HEK293 (cell line): ENCODE results near the gene SLC28A1.

ENCODE experiments used
- CTCF ChIA-PET: fragments of 350-600 bp; formaldehyde crosslinking; extraction: SDS; loops from one replicate; lab custom pipeline; 2021; ENCODE audit warnings: antibody characterized with exemption; lab: Yijun Ruan, JAX
- POLR2A ChIA-PET: fragments of 300-600 bp; formaldehyde crosslinking; extraction: SDS; loops from one replicate; lab custom pipeline; 2020; ENCODE audit warnings: antibody characterized with exemption, inconsistent platforms; lab: Yijun Ruan, JAX
- H3K27ac ChIP-seq: fragments of 200-500 bp; sonication (Bioruptor generic); 2 replicates; pipeline ENCODE4 v1.5.1; 2014; ENCODE audit warnings: low read depth, low read length, control low read depth, inconsistent platforms; ENCODE audit errors: extremely low read depth
- H3K36me3 ChIP-seq, 2 experiments: fragments of 200-500 bp in 1 of 2; sonication (Bioruptor generic) in 1 of 2; 1 replicate in 1 of 2; 2 replicates in 1 of 2; pipeline ENCODE4 v1.5.1; 2014 to 2017; ENCODE audit warnings: inconsistent platforms in 2 of 2, low read length in 2 of 2; ENCODE audit not compliant: control insufficient read depth in 2 of 2, insufficient read depth in 1 of 2
- H3K4me1 ChIP-seq: fragments of 200-500 bp; sonication (Bioruptor generic); 2 replicates; pipeline ENCODE4 v1.5.1; 2014; ENCODE audit warnings: mild to moderate bottlenecking, low read length, inconsistent platforms; ENCODE audit not compliant: control insufficient read depth, insufficient read depth
- H3K4me3 ChIP-seq: 2 replicates; pipeline ENCODE4 v1.5.1; 2011; ENCODE audit warnings: low read depth, mild to moderate bottlenecking, control low read depth, low read length, moderate library complexity
- H3K9me3 ChIP-seq: fragments of 200-500 bp; sonication (Bioruptor generic); 2 replicates; pipeline ENCODE4 v1.5.1; 2014; ENCODE audit warnings: low read depth, low read length, inconsistent platforms; ENCODE audit not compliant: control insufficient read depth, insufficient read depth
- GLIS1 ChIP-seq: fragments of 450-650 bp; formaldehyde crosslinking; IDR thresholded peaks from 2 replicates; pipeline ENCODE4 v1.5.1; 2016; ENCODE audit warnings: missing biosample characterization, missing genetic modification characterization
- KLF7 ChIP-seq: fragments of 450-650 bp; formaldehyde crosslinking; IDR thresholded peaks from 2 replicates; pipeline ENCODE4 v1.5.1; 2016; ENCODE audit warnings: missing biosample characterization, missing genetic modification characterization, borderline replicate concordance
- MZF1 ChIP-seq: fragments of 450-650 bp; formaldehyde crosslinking; IDR thresholded peaks from 2 replicates; pipeline ENCODE4 v1.5.1; 2017; ENCODE audit warnings: missing biosample characterization, missing genetic modification characterization, borderline replicate concordance
- SALL2 ChIP-seq: fragments of 450-650 bp; formaldehyde crosslinking; IDR thresholded peaks from 2 replicates; pipeline ENCODE4 v1.5.0; 2017; ENCODE audit warnings: missing biosample characterization, mild to moderate bottlenecking, missing genetic modification characterization, borderline replicate concordance
- YY1 ChIP-seq: fragments of 450-650 bp; formaldehyde crosslinking; IDR thresholded peaks from 2 replicates; pipeline ENCODE4 v1.5.1; 2018; ENCODE audit warnings: missing biosample characterization, missing genetic modification characterization
- ZBTB17 ChIP-seq: fragments of 450-650 bp; formaldehyde crosslinking; IDR thresholded peaks from 2 replicates; pipeline ENCODE4 v1.5.1; 2016; ENCODE audit warnings: missing biosample characterization, missing genetic modification characterization
- ZBTB20 ChIP-seq: fragments of 450-650 bp; formaldehyde crosslinking; IDR thresholded peaks from 2 replicates; pipeline ENCODE4 v1.5.1; 2016; ENCODE audit warnings: missing biosample characterization, missing genetic modification characterization
- ZBTB21 ChIP-seq: fragments of 450-650 bp; formaldehyde crosslinking; IDR thresholded peaks from 2 replicates; pipeline ENCODE4 v1.5.1; 2017; ENCODE audit warnings: missing biosample characterization, missing genetic modification characterization
- ZBTB44 ChIP-seq: fragments of 450-650 bp; IDR thresholded peaks from 2 replicates; pipeline ENCODE4 v1.5.1; 2018; ENCODE audit warnings: missing biosample characterization, mild to moderate bottlenecking, missing genetic modification characterization
- ZFP41 ChIP-seq: fragments of 450-650 bp; formaldehyde crosslinking; IDR thresholded peaks from 2 replicates; pipeline ENCODE4 v1.5.1; 2016; ENCODE audit warnings: missing biosample characterization, missing genetic modification characterization, borderline replicate concordance
- ZNF112 ChIP-seq: fragments of 450-650 bp; formaldehyde crosslinking; IDR thresholded peaks from 2 replicates; pipeline ENCODE4 v1.5.0; 2017; ENCODE audit warnings: missing biosample characterization, missing genetic modification characterization
- ZNF138 ChIP-seq: fragments of 450-650 bp; formaldehyde crosslinking; IDR thresholded peaks from 2 replicates; pipeline ENCODE4 v1.5.1; 2016; ENCODE audit warnings: missing biosample characterization, missing genetic modification characterization, borderline replicate concordance
- ZNF23 ChIP-seq: fragments of 450-650 bp; formaldehyde crosslinking; IDR thresholded peaks from 2 replicates; pipeline ENCODE4 v1.5.1; 2016; ENCODE audit warnings: missing biosample characterization, missing genetic modification characterization, borderline replicate concordance
- ZNF239 ChIP-seq: fragments of 450-650 bp; formaldehyde crosslinking; IDR thresholded peaks from 2 replicates; pipeline ENCODE4 v1.5.1; 2016; ENCODE audit warnings: missing biosample characterization, missing genetic modification characterization
- ZNF274 ChIP-seq, 2 experiments: fragments of 200-500 bp in 1 of 2; fragments of 450-650 bp in 1 of 2; sonication (Bioruptor generic) in 1 of 2; formaldehyde crosslinking in 1 of 2; IDR thresholded peaks; 2 replicates each; pipeline versions ENCODE4 v1.5.1 to v1.6.1; 2014 to 2016; ENCODE audit warnings: borderline replicate concordance in 1 of 2, inconsistent platforms in 1 of 2, low read length in 1 of 2, missing biosample characterization in 1 of 2, missing genetic modification characterization in 1 of 2
- ZNF398 ChIP-seq: fragments of 450-650 bp; formaldehyde crosslinking; IDR thresholded peaks from 2 replicates; pipeline ENCODE4 v1.5.1; 2017; ENCODE audit warnings: missing biosample characterization, missing genetic modification characterization
- ZNF558 ChIP-seq: fragments of 450-650 bp; formaldehyde crosslinking; IDR thresholded peaks from 2 replicates; pipeline ENCODE4 v1.5.1; 2016; ENCODE audit warnings: missing biosample characterization, missing genetic modification characterization
- ZNF639 ChIP-seq: fragments of 450-650 bp; formaldehyde crosslinking; IDR thresholded peaks from 2 replicates; pipeline ENCODE4 v1.5.1; 2016; ENCODE audit warnings: missing biosample characterization, missing genetic modification characterization
- ZNF658 ChIP-seq: fragments of 450-650 bp; formaldehyde crosslinking; IDR thresholded peaks from 2 replicates; pipeline ENCODE4; 2016; ENCODE audit warnings: missing biosample characterization, missing genetic modification characterization
- ZNF747 ChIP-seq: fragments of 450-650 bp; formaldehyde crosslinking; IDR thresholded peaks from 2 replicates; pipeline ENCODE4 v1.5.1; 2016; ENCODE audit warnings: missing biosample characterization, missing genetic modification characterization
- ZNF843 ChIP-seq: fragments of 450-650 bp; formaldehyde crosslinking; IDR thresholded peaks from 2 replicates; pipeline ENCODE4 v1.5.1; 2016; ENCODE audit warnings: missing biosample characterization, missing genetic modification characterization
- ZSCAN16 ChIP-seq: fragments of 450-650 bp; formaldehyde crosslinking; IDR thresholded peaks from 2 replicates; pipeline ENCODE4 v1.5.1; 2016; ENCODE audit warnings: missing biosample characterization, missing genetic modification characterization

Gene SLC28A1

GRCh38 chr15:84962955-84963354 lies 78.5 kb downstream of the SLC28A1 start:
- no peaks in the 10 kb centered on the region for H3K36me3 ChIP-seq
- POLR2A ChIA-PET: no interaction called here

GRCh38 chr15:84967380-84967779 lies 82.9 kb downstream of the SLC28A1 start:
- no peak for TF ChIP-seq ZNF239 (tag by site-specific recombination)
- no peak for TF ChIP-seq ZBTB21 (tag by site-specific recombination)
- no peak for TF ChIP-seq KLF7 (tag by site-specific recombination)
- TF ChIP-seq ZNF639 (tag by site-specific recombination): no peak
- TF ChIP-seq ZNF23 (tag by site-specific recombination): no peak
- TF ChIP-seq SALL2 (tag by site-specific recombination): no peak
- no peak for TF ChIP-seq ZFP41 (tag by site-specific recombination)
- no peak for TF ChIP-seq ZBTB44 (tag by site-specific recombination)
- TF ChIP-seq ZNF558 (tag by site-specific recombination): no peak
- Histone ChIP-seq H3K27ac (no peak overlapping the region), H3K4me3 (no peak overlapping the region), H3K36me3 (no peaks in the 10 kb centered on the region), H3K4me1 (no peaks in the 10 kb centered on the region), H3K9me3 (no peaks in the 10 kb centered on the region)
- ChIA-PET POLR2A (no interaction called here), CTCF (interaction anchor here (0.6 to 0.8 kb wide), 2 partner anchors 19 to 140 kb away, joined by 3 to 4 read pairs; no protein-coding TSS in a partner anchor)

More at GRCh38 chr15:84962955-84963354, 78.5 kb downstream of the SLC28A1 start:
- CTCF ChIA-PET: interaction anchor here (1.0 kb wide), 2 partner anchors 48 to 206 kb away, joined by 3 read pairs; no protein-coding TSS in a partner anchor
- TF ChIP-seq ZNF843 (no peak), YY1 (tag by site-specific recombination) (no peak), ZNF138 (tag by site-specific recombination) (no peak), ZNF274 (IDR thresholded peaks at IDR 0.05; ENCODE audit: low read length) (no peak), ZNF274 (tag by site-specific recombination; IDR thresholded peaks at IDR 0.05; ENCODE audit: borderline replicate concordance) (no peak), ZNF112 (tag by site-specific recombination) (no peak), ZBTB17 (no peak), ZNF398 (no peak), ZBTB20 (tag by site-specific recombination) (no peak), GLIS1 (tag by site-specific recombination) (no peak), ZNF747 (no peak), ZSCAN16 (tag by site-specific recombination) (no peak), MZF1 (no peak), ZNF658 (tag by site-specific recombination) (no peak)
- Histone ChIP-seq H3K27ac (no peak overlapping the region), H3K9me3 (no peaks in the 10 kb centered on the region), H3K4me3 (no peak overlapping the region), H3K4me1 (no peaks in the 10 kb centered on the region)
